ENCODE measurements around the gene GPR35.
"Not testable (repeated sequence)": the region's sequence is repeated elsewhere in the genome, so short reads cannot be mapped to it uniquely, and the experiment has no call there.

GPR35 gene

DNA sequence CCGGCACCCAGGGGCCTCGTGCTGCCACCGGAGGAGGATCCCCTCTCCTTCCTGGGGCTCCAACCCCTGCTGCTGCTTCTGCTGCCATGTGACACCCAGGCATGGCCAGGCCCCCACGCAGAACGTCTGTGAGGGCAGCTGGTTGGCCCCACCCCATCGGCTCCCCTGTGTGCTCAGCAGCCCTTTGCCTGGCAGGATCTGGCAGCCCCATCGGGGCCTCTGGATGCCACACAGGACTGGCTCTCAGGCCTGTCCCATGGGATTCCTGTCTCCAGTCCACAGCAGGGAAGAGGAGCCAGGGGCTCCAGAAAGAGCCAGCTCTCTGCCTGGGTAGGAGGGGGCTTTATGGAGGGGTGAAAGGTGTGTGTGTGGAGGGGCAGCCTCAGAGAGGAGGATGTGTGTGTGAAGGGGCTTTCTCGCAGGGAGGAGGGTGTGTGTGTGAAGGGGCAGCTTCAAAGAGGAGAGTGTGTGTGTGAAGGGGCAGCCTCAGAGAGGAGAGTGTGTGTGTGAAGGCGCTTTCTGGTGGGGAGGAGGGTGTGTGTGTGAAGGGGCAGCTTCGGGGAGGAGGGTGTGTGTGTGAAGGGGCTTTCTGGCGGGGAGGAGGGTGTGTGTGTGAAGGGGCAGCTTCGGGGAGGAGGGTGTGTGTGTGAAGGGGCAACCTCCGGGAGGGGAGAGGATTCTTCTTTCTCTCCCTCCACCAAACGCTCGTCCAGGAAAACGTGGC, 49.3 kb downstream of the GPR35 start:
- H3K9ac ChIP-seq (ENCODE audit: low read depth in 1 of 2, low read length in 2 of 2); H3K27me3 ChIP-seq (ENCODE audit: control insufficient read depth in 2 of 2, insufficient read depth in 2 of 2, low read length in 2 of 2); H3K27ac ChIP-seq (ENCODE audit: low read depth in 2 of 2, low read length in 2 of 2); H3K4me3 ChIP-seq (ENCODE audit: low read length in 2 of 2); H3K9me3 ChIP-seq (ENCODE audit: control insufficient read depth in 2 of 2, low read length in 2 of 2); H3K36me3 ChIP-seq (ENCODE audit: control insufficient read depth in 2 of 2, insufficient read depth in 2 of 2, low read length in 2 of 2); H3K4me1 ChIP-seq (ENCODE audit: control insufficient read depth in 2 of 2, insufficient read depth in 2 of 2, low read length in 2 of 2): not testable (repeated sequence)

DNA sequence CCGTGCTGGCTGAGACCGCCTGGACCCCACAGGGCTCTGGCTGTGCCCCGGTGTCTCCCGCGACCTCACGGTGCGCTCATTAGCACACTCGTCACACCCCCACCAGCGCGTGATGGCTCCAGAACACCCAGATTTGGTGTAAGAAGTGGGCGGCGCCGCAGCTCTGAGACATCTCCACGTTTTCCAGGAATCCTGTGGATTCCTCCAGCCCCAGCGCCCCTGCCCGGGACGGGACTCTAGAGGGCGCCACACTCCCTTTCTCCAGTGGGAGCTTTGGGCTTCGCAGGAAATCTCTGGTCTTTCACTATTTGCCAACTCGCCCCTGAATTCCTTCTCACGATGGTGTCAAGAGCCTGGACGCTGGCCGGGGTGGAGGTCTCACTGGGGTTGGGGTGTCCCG, 50.1 kb downstream of the GPR35 start:
- not testable (repeated sequence) for H3K9ac ChIP-seq (ENCODE audit: low read depth in 1 of 2, low read length in 2 of 2); H3K36me3 ChIP-seq (ENCODE audit: control insufficient read depth in 2 of 2, insufficient read depth in 2 of 2, low read length in 2 of 2); H3K4me1 ChIP-seq (ENCODE audit: control insufficient read depth in 2 of 2, insufficient read depth in 2 of 2, low read length in 2 of 2); H3K27me3 ChIP-seq (ENCODE audit: control insufficient read depth in 2 of 2, insufficient read depth in 2 of 2, low read length in 2 of 2); H3K9me3 ChIP-seq (ENCODE audit: control insufficient read depth in 2 of 2, low read length in 2 of 2); H3K4me3 ChIP-seq (ENCODE audit: low read length in 2 of 2); H3K27ac ChIP-seq (ENCODE audit: low read depth in 2 of 2, low read length in 2 of 2)

- H3K36me3 ChIP-seq (ENCODE audit: control insufficient read depth in 2 of 2, insufficient read depth in 2 of 2, low read length in 2 of 2); H3K27ac ChIP-seq (ENCODE audit: low read depth in 2 of 2, low read length in 2 of 2); H3K4me1 ChIP-seq (ENCODE audit: control insufficient read depth in 2 of 2, insufficient read depth in 2 of 2, low read length in 2 of 2); H3K27me3 ChIP-seq (ENCODE audit: control insufficient read depth in 2 of 2, insufficient read depth in 2 of 2, low read length in 2 of 2); H3K9me3 ChIP-seq (ENCODE audit: control insufficient read depth in 2 of 2, low read length in 2 of 2); H3K9ac ChIP-seq (ENCODE audit: low read depth in 1 of 2, low read length in 2 of 2); H3K4me3 ChIP-seq (ENCODE audit: low read length in 2 of 2): not testable (repeated sequence)
Measured at GRCh38 chr2:240678043-240678442, 52.8 kb downstream of the GPR35 start.

DNA sequence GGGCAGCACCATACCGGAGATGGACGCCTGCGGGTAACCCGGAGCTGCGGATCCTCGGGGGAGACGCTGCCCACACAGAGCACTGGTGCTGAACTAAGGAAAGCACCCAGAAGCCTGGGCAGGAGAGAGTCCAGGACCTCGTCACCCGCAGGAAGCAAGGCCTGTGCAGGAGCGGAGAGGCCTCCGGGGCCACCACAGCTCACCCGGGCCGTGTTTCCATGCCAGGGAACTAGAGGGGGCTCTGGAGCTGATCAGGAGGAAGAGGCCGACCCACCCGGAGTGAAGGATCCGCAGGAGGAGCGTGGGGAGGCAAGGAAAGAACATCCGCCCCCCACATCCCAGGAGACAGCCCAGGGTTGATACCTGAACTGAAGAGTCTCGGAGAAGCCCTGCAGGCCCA, 53.6 kb downstream of the GPR35 start:
- H3K27me3 ChIP-seq (ENCODE audit: control insufficient read depth in 2 of 2, insufficient read depth in 2 of 2, low read length in 2 of 2), result not testable (repeated sequence)

DNA sequence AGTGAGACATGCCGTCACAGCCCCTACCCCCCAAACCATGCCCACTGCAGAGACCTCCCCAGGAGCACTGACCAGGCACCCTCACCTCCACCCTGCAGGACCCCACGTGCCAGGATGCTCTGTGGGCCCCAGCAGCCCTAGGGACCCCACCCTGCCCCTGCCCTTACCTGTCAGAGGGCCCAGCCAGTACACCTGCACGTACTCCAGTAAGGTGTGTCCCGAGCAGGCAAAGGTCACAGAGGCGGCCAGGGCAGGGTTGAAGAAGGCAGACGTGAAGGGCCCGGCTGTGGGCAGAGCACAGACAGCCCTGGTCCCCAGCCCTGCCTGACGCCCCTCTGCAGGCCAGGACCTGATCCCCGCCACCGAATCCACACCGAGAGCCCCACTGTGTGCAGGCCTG, 54.9 kb downstream of the GPR35 start:
- H3K9ac ChIP-seq (ENCODE audit: low read depth in 1 of 2, low read length in 2 of 2), result not testable (repeated sequence)

More for the DNA sequence above, 53.6 kb downstream of the GPR35 start:
- not testable (repeated sequence) for H3K4me3 ChIP-seq (ENCODE audit: low read length in 2 of 2); H3K36me3 ChIP-seq (ENCODE audit: control insufficient read depth in 2 of 2, insufficient read depth in 2 of 2, low read length in 2 of 2); H3K4me1 ChIP-seq (ENCODE audit: control insufficient read depth in 2 of 2, insufficient read depth in 2 of 2, low read length in 2 of 2); H3K9me3 ChIP-seq (ENCODE audit: control insufficient read depth in 2 of 2, low read length in 2 of 2); H3K27ac ChIP-seq (ENCODE audit: low read depth in 2 of 2, low read length in 2 of 2); H3K9ac ChIP-seq (ENCODE audit: low read depth in 1 of 2, low read length in 2 of 2)

More for the DNA sequence above, 54.9 kb downstream of the GPR35 start:
- not testable (repeated sequence) for H3K9me3 ChIP-seq (ENCODE audit: control insufficient read depth in 2 of 2, low read length in 2 of 2); H3K36me3 ChIP-seq (ENCODE audit: control insufficient read depth in 2 of 2, insufficient read depth in 2 of 2, low read length in 2 of 2); H3K27ac ChIP-seq (ENCODE audit: low read depth in 2 of 2, low read length in 2 of 2); H3K4me3 ChIP-seq (ENCODE audit: low read length in 2 of 2); H3K27me3 ChIP-seq (ENCODE audit: control insufficient read depth in 2 of 2, insufficient read depth in 2 of 2, low read length in 2 of 2)
- peaks cover 0 to 11% of the 10 kb centered on the region in 2 donors for H3K4me1 ChIP-seq (ENCODE audit: control insufficient read depth in 2 of 2, insufficient read depth in 2 of 2, low read length in 2 of 2)

Data from mucosa of rectum (tissue), 2 donors.